HUES48 (cell line): ENCODE results near the gene CBLN3.

Source experiments
- H3K27ac ChIP-seq: one replicate; pipeline ENCODE4 v1.7.0; 2013; ENCODE audit warnings: low read depth, low read length, inconsistent platforms
- H3K27me3 ChIP-seq: 2 replicates; pipeline ENCODE4 v1.6.1; 2013; ENCODE audit warnings: mild to moderate bottlenecking, low read length; ENCODE audit not compliant: control insufficient read depth, insufficient read depth
- H3K36me3 ChIP-seq: 2 replicates; pipeline ENCODE4 v1.6.1; 2013; ENCODE audit warnings: low read length; ENCODE audit not compliant: control insufficient read depth, insufficient read depth
- H3K4me1 ChIP-seq: 2 replicates; pipeline ENCODE4 v1.6.1; 2013; ENCODE audit warnings: mild to moderate bottlenecking, low read length; ENCODE audit not compliant: control insufficient read depth, insufficient read depth
- H3K4me3 ChIP-seq: 2 replicates; pipeline ENCODE4 v1.5.1; 2013; ENCODE audit warnings: mild to moderate bottlenecking, low read depth, low read length
- H3K9ac ChIP-seq: 2 replicates; pipeline ENCODE4 v1.6.1; 2013; ENCODE audit warnings: mild to moderate bottlenecking, low read depth, low read length, moderate library complexity
- H3K9me3 ChIP-seq: 2 replicates; pipeline ENCODE4 v1.6.1; 2013; ENCODE audit warnings: low read length; ENCODE audit not compliant: control insufficient read depth, insufficient read depth

CBLN3 gene

GRCh38 chr14:24378327-24378726 lies 51.1 kb downstream of the CBLN3 start:
- peaks cover 4% of the 10 kb centered on the region; the same call in 1 of the 2 replicates for H3K36me3 ChIP-seq
- H3K4me3 ChIP-seq, result no peak overlapping the region
- H3K4me1 ChIP-seq, result peaks cover 20% of the 10 kb centered on the region
- H3K27ac ChIP-seq, result no peak overlapping the region
- no peaks in the 10 kb centered on the region for H3K9me3 ChIP-seq
- no peak overlapping the region for H3K9ac ChIP-seq
- no peaks in the 10 kb centered on the region for H3K27me3 ChIP-seq

GRCh38 chr14:24377657-24378056 lies 51.8 kb downstream of the CBLN3 start:
- peaks cover 20% of the 10 kb centered on the region for H3K4me1 ChIP-seq
- H3K9me3 ChIP-seq, result no peaks in the 10 kb centered on the region
- H3K27me3 ChIP-seq, result no peaks in the 10 kb centered on the region
- peaks cover 9% of the 10 kb centered on the region; the same call in 1 of the 2 replicates for H3K36me3 ChIP-seq
- H3K27ac ChIP-seq, result no peak overlapping the region
- H3K9ac ChIP-seq, result no peak overlapping the region
- H3K4me3 ChIP-seq, result no peak overlapping the region

- Histone ChIP-seq H3K36me3 (peaks cover 9% of the 10 kb centered on the region; the same call in 1 of the 2 replicates), H3K9me3 (no peaks in the 10 kb centered on the region), H3K27me3 (no peaks in the 10 kb centered on the region), H3K4me3 (no peak overlapping the region), H3K4me1 (peaks cover 20% of the 10 kb centered on the region), H3K9ac (no peak overlapping the region), H3K27ac (no peak overlapping the region)
These were observed 52.3 kb downstream of the CBLN3 start for GRCh38 chr14:24377126-24377525.
